Panc1 (cell line): ENCODE measurements around the gene GSTM5. TPM values are rescaled to one million over a fixed set of nuclear protein-coding genes. Genes with fewer than 3 reads are reported as not detected.
"Not testable (repeated sequence)": the region's sequence is repeated elsewhere in the genome, so short reads cannot be mapped to it uniquely, and the experiment has no call there.

Experiments used
- ATAC-seq: fragments of 200-7000 bp; cut with Tn5 transposase; 2 replicates; pipeline ENCODE4 v1.9.1; 2020; ENCODE audit warnings: mild to moderate bottlenecking, moderate library complexity
- BruUV-seq: library from RNA; stranded (reverse); fragments of 400-500 nt; replicated peaks from 2 replicates; lab custom pipeline; 2021; lab: Mats Ljungman, UMichigan
- CTCF ChIA-PET: fragments of 300-600 bp; sonication (Branson Sonifier 250); formaldehyde crosslinking; loops from one replicate; lab custom pipeline; 2022; ENCODE audit warnings: antibody characterized with exemption; lab: Charles Lee
- POLR2A ChIA-PET: fragments of 300-600 bp; sonication (Branson Sonifier 250); formaldehyde crosslinking; loops from one replicate; lab custom pipeline; 2022; ENCODE audit warnings: antibody characterized with exemption; lab: Charles Lee
- DNase-seq: peaks from one replicate; pipeline ENCODE4 v3.0.0-alpha.2; 2010; ENCODE audit warnings: low read depth, low spot score
- H3K27ac ChIP-seq: 2 replicates; pipeline ENCODE4 v1.5.1; 2011; ENCODE audit warnings: mild to moderate bottlenecking, low read length, inconsistent platforms
- H3K27me3 ChIP-seq: fragments of 200-500 bp; sonication (Bioruptor generic); 2 replicates; pipeline ENCODE4 v1.6.0; 2014; ENCODE audit warnings: low read length, inconsistent platforms; ENCODE audit not compliant: control insufficient read depth, insufficient read depth
- H3K36me3 ChIP-seq: fragments of 200-500 bp; sonication (Bioruptor generic); 2 replicates; pipeline ENCODE4 v1.5.1; 2014; ENCODE audit warnings: inconsistent platforms, mild to moderate bottlenecking, low read length, moderate library complexity; ENCODE audit not compliant: control insufficient read depth, insufficient read depth
- H3K4me1 ChIP-seq: 2 replicates; pipeline ENCODE4 v1.5.1; 2011; ENCODE audit warnings: inconsistent platforms, mild to moderate bottlenecking, low read length, moderate library complexity; ENCODE audit not compliant: control insufficient read depth, insufficient read depth
- H3K4me3 ChIP-seq, 2 experiments: 2 replicates each; pipeline ENCODE4 v1.5.1; 2011 to 2012; ENCODE audit warnings: low read depth in 2 of 2, low read length in 2 of 2, mild to moderate bottlenecking in 2 of 2, inconsistent platforms in 1 of 2, moderate library complexity in 1 of 2
- H3K9me3 ChIP-seq: fragments of 200-500 bp; sonication (Bioruptor generic); 2 replicates; pipeline ENCODE4 v1.5.1; 2014; ENCODE audit warnings: low read depth, mild to moderate bottlenecking, inconsistent platforms, low read length, moderate library complexity; ENCODE audit not compliant: control insufficient read depth, insufficient read depth
- POLR2AphosphoS5 ChIP-seq: IDR thresholded peaks from 2 replicates; pipeline ENCODE4 v1.6.1; 2012; ENCODE audit warnings: mild to moderate bottlenecking, low read depth, low read length, moderate library complexity
- SIN3A ChIP-seq: IDR thresholded peaks from 2 replicates; pipeline ENCODE4 v1.6.1; 2012; ENCODE audit warnings: low read depth, mild to moderate bottlenecking, low read length, moderate library complexity, borderline replicate concordance; ENCODE audit not compliant: insufficient read depth
- TCF7L2 ChIP-seq: IDR thresholded peaks from 2 replicates; pipeline ENCODE4 v1.6.1; 2011; ENCODE audit warnings: mild to moderate bottlenecking, low read depth, low read length, inconsistent platforms
- in situ Hi-C: cut with HindIII; loops from 2 replicates; pipeline ENCODE4 v1.10.0; 2016; ENCODE audit warnings: low sequenced_read_pairs, low pct_unique_long_range_greater_than_20kb
- intact Hi-C: fragments of 100-400 bp; cut with micrococcal nuclease; formaldehyde crosslinking; loops from one replicate; pipeline ENCODE4 v1.10.0; 2022; ENCODE audit not compliant: unreplicated experiment
- total RNA-seq: library from RNA; stranded (reverse); gene quantifications from one replicate; pipeline ENCODE4 v1.2.1, GENCODE V29; 2021; ENCODE audit not compliant: unreplicated experiment
- TF ChIP-seq, protein P1 (sequence below): fragments of 450-650 bp; IDR thresholded peaks from 2 replicates; pipeline ENCODE4 v1.5.1; 2017; ENCODE audit warnings: mild to moderate bottlenecking
- TF ChIP-seq, protein P2 (sequence below), 2 experiments: IDR thresholded peaks; 2 replicates each; pipeline ENCODE4 v1.6.1; 2011 to 2012; ENCODE audit warnings: low read depth in 2 of 2, control low read depth in 1 of 2, low read length in 1 of 2, mild to moderate bottlenecking in 1 of 2, moderate library complexity in 1 of 2; ENCODE audit not compliant: insufficient read depth in 1 of 2

GSTM5 gene
- total RNA-seq, 1 experiment from 2014 or later = not detected

DNA sequence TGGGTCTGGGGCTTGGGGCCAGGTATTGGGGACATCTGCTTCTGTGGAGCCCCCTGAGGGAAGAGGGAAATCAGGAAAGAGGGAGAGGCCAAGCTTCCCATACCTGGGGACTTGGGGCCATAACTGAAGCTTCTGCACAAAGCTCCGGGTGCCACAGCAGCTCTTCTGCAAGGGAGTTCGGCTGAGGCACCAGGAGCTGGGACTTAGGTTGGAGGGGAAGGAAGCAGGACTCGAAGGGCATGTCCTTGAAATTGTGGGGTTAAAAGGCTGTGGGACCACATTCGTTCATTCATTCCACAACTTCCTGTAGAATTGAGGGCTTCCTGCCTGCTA lies 53.4 kb downstream of the GSTM5 start:
- Histone ChIP-seq H3K4me1 (peaks cover 7% of the 10 kb centered on the region; the same call in 1 of the 2 replicates), H3K36me3 (no peaks in the 10 kb centered on the region), H3K27me3 (no peaks in the 10 kb centered on the region), H3K9me3 (no peaks in the 10 kb centered on the region), H3K27ac (no peak overlapping the region), H3K4me3 (no peak overlapping the region)
- ATAC-seq (no peak), DNase-seq (no peak)
- CTCF ChIA-PET = no interaction called here
- TF ChIP-seq TCF7L2 = no peak
- TF ChIP-seq, protein P1, sequence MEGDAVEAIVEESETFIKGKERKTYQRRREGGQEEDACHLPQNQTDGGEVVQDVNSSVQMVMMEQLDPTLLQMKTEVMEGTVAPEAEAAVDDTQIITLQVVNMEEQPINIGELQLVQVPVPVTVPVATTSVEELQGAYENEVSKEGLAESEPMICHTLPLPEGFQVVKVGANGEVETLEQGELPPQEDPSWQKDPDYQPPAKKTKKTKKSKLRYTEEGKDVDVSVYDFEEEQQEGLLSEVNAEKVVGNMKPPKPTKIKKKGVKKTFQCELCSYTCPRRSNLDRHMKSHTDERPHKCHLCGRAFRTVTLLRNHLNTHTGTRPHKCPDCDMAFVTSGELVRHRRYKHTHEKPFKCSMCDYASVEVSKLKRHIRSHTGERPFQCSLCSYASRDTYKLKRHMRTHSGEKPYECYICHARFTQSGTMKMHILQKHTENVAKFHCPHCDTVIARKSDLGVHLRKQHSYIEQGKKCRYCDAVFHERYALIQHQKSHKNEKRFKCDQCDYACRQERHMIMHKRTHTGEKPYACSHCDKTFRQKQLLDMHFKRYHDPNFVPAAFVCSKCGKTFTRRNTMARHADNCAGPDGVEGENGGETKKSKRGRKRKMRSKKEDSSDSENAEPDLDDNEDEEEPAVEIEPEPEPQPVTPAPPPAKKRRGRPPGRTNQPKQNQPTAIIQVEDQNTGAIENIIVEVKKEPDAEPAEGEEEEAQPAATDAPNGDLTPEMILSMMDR = no peak
- no peak for TF ChIP-seq SIN3A
- TF ChIP-seq POLR2AphosphoS5 = no peak
- TF ChIP-seq, protein P2, sequence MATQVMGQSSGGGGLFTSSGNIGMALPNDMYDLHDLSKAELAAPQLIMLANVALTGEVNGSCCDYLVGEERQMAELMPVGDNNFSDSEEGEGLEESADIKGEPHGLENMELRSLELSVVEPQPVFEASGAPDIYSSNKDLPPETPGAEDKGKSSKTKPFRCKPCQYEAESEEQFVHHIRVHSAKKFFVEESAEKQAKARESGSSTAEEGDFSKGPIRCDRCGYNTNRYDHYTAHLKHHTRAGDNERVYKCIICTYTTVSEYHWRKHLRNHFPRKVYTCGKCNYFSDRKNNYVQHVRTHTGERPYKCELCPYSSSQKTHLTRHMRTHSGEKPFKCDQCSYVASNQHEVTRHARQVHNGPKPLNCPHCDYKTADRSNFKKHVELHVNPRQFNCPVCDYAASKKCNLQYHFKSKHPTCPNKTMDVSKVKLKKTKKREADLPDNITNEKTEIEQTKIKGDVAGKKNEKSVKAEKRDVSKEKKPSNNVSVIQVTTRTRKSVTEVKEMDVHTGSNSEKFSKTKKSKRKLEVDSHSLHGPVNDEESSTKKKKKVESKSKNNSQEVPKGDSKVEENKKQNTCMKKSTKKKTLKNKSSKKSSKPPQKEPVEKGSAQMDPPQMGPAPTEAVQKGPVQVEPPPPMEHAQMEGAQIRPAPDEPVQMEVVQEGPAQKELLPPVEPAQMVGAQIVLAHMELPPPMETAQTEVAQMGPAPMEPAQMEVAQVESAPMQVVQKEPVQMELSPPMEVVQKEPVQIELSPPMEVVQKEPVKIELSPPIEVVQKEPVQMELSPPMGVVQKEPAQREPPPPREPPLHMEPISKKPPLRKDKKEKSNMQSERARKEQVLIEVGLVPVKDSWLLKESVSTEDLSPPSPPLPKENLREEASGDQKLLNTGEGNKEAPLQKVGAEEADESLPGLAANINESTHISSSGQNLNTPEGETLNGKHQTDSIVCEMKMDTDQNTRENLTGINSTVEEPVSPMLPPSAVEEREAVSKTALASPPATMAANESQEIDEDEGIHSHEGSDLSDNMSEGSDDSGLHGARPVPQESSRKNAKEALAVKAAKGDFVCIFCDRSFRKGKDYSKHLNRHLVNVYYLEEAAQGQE (IDR thresholded peaks at IDR 0.05; ENCODE audit: insufficient read depth in 1 of 2, low read depth in 2 of 2, low read length in 1 of 2) = no peak
- in situ Hi-C loops = no loop called here
- POLR2A ChIA-PET = no interaction called here
- no TSS peak for BruUV-seq
- intact Hi-C loops = no loop called here

DNA sequence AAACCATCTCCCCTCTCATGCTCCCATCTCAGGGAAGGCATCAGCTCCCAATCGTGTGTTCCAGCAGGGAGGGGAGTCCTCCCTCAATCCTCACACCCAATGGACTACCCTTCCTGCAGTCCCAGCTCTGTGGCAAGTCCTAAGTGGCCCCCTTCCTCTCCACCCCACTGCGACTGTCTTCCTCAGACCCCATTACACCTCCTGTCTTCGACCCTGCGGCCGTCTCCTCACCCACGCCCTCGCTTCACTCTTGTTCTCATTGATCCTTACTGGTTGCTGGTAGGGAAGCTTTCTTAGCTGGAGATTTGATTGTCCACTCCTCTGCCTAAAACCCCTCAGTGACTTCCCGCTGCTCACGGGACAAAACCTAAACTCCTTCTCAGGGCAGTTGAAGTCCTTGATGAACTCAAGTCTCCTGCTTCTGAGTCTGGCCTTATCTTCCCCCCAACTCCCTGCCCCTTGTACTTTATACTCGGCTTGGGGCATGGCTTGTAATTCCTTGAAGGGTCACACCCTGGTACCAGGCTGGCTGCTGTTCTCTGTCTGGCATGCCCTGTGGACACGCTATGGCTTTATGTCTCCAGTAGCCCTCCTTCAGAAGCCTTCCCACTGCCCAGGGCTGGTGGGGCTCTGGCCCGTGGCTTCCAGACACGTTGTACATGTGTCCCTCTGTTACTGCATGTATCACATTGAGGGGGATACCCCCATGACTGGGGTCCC lies 54.0 kb downstream of the GSTM5 start:
- TF ChIP-seq, protein P2 (IDR thresholded peaks at IDR 0.05; ENCODE audit: insufficient read depth in 1 of 2, low read depth in 2 of 2, low read length in 1 of 2) = no peak
- TF ChIP-seq, protein P1 = no peak
- no peak for TF ChIP-seq POLR2AphosphoS5
- TF ChIP-seq TCF7L2 = no peak
- no peak for TF ChIP-seq SIN3A
- in situ Hi-C loops = no loop called here

DNA sequence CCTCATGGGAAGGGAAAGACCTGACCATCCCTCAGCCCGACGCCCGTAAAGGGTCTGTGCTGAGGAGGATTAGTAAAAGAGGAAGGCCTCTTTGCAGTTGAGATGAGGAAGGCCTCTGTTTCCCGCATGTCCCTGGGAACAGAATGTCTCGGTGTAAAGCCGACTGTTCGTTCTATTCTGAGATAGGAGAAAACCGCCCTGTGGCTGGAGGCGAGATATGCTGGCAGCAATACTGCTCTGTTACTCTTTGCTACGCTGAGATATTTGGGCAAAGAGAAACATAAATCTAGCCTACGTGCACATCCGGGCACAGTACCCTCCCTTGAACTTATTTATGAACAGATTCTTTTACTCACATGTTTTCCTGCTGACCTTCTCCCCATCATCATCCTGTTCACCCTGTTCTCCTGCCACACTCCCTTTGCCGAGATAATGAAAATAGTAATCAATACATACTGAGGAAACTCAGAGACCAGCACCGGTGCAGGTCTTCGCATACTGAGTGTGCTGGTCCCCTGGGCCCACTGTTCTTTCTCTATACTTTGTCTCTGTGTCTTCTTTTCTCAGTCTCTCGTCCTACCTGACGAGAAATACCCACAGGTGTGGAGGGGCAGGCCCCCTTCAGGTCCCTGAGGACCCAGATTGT lies 55.1 kb downstream of the GSTM5 start:
- intact Hi-C loops, H3K27ac ChIP-seq, H3K27me3 ChIP-seq, CTCF ChIA-PET, DNase-seq, H3K36me3 ChIP-seq, POLR2A ChIA-PET, H3K9me3 ChIP-seq, H3K4me1 ChIP-seq, in situ Hi-C loops, H3K4me3 ChIP-seq, BruUV-seq, ATAC-seq: not testable (repeated sequence)

More for the DNA sequence above, 54.0 kb downstream of the GSTM5 start:
- peaks cover 7% of the 10 kb centered on the region; the same call in 1 of the 2 replicates for H3K4me1 ChIP-seq
- ChIA-PET CTCF (no interaction called here), POLR2A (no interaction called here)
- intact Hi-C loops = no loop called here
- DNase-seq (no peak), ATAC-seq (no peak)
- no peaks in the 10 kb centered on the region for H3K9me3 ChIP-seq
- no peaks in the 10 kb centered on the region for H3K36me3 ChIP-seq
- no peak overlapping the region for H3K27ac ChIP-seq
- no TSS peak for BruUV-seq
- no peaks in the 10 kb centered on the region for H3K27me3 ChIP-seq
- no peak overlapping the region for H3K4me3 ChIP-seq
